HG03469 (cell line): ENCODE measurements around the gene DOP1A.

Experiments
- ATAC-seq: cut with Tn5 transposase; IDR thresholded peaks from one replicate; pipeline ENCODE4 v1.9.1; 2021; ENCODE audit warnings: mild to moderate bottlenecking, moderate library complexity, moderate number of reproducible peaks; ENCODE audit not compliant: unreplicated experiment

DOP1A gene

GRCh38 chr6:83067448-83068439 lies at the start of gene DOP1A:
TSS of gene DOP1A (plus strand) at chr6:83067671. CDS start at chr6:83096978, 29,307 bp downstream.
- peak; percentile 65 for ATAC-seq

GRCh38 chr6:83019741-83020140 lies 47.7 kb upstream of the DOP1A start:
- no peak for ATAC-seq

- no peak for ATAC-seq
Measured at GRCh38 chr6:83031689-83032088, 35.8 kb upstream of the DOP1A start.

GRCh38 chr6:83038246-83038645 lies 29.2 kb upstream of the DOP1A start:
- no peak for ATAC-seq

- no peak for ATAC-seq
Measured at GRCh38 chr6:83042467-83043053, 24.9 kb upstream of the DOP1A start.

GRCh38 chr6:83044091-83044768 lies 23.2 kb upstream of the DOP1A start:
- ATAC-seq = no peak

- no peak for ATAC-seq
Measured at GRCh38 chr6:83047065-83047754, 20.3 kb upstream of the DOP1A start.

- ATAC-seq = no peak
Measured at GRCh38 chr6:83051377-83052172, 15.9 kb upstream of the DOP1A start.

- no peak for ATAC-seq
Measured at GRCh38 chr6:83053678-83054077, 13.8 kb upstream of the DOP1A start.

GRCh38 chr6:83055366-83055964 lies 12.0 kb upstream of the DOP1A start:
- ATAC-seq = no peak

- peak; percentile 88 for ATAC-seq
Measured at GRCh38 chr6:83057705-83058321, 9.7 kb upstream of the DOP1A start.

GRCh38 chr6:83061190-83061589 lies 6.3 kb upstream of the DOP1A start:
- ATAC-seq = no peak

- no peak for ATAC-seq
Measured at GRCh38 chr6:83062225-83062624, 5.2 kb upstream of the DOP1A start.

- ATAC-seq = peak; percentile 60
Measured at GRCh38 chr6:83065511-83066192, 1.8 kb upstream of the DOP1A start, which contains the start of gene UBE3D. TSS of gene UBE3D (minus strand) at chr6:83065841. CDS start at chr6:83065718, 123 bp downstream.

GRCh38 chr6:83068616-83069015 lies 1.1 kb downstream of the DOP1A start:
- ATAC-seq = no peak

- ATAC-seq = no peak
Measured at GRCh38 chr6:83069633-83070032, 2.2 kb downstream of the DOP1A start.

GRCh38 chr6:83071023-83071422 lies 3.6 kb downstream of the DOP1A start:
- ATAC-seq = peak; percentile 52

GRCh38 chr6:83071707-83072106 lies 4.2 kb downstream of the DOP1A start:
- no peak for ATAC-seq

- no peak for ATAC-seq
Measured at GRCh38 chr6:83072726-83073125, 5.3 kb downstream of the DOP1A start.
